Tibial nerve (tissue), 4 donors: ENCODE results near the gene ZSCAN2. TPM values are rescaled to one million over a fixed set of nuclear protein-coding genes. Genes with fewer than 3 reads are reported as not detected.
"Not testable (repeated sequence)": the region's sequence is repeated elsewhere in the genome, so short reads cannot be mapped to it uniquely, and the experiment has no call there.

Experiments used
- DNase-seq, 2 donors: peaks; one replicate each; pipeline ENCODE4 v3.0.0-alpha.2; 2019; ENCODE audit warnings: low spot score in 2 of 2
- H3K27ac ChIP-seq, 4 donors: fragments of 200-600 bp; sonication (generic) in 3 of 4; one replicate each; pipeline ENCODE4 v1.5.1; 2017 to 2019; ENCODE audit warnings: mild to moderate bottlenecking in 1 of 4
- H3K27me3 ChIP-seq, 2 donors: fragments of 200-600 bp; sonication (generic) in 1 of 2; one replicate each; pipeline versions ENCODE4 v1.5.1 to v1.6.0; 2017 to 2019
- H3K36me3 ChIP-seq, 3 donors: fragments of 200-600 bp; sonication (generic); one replicate each; pipeline ENCODE4 v1.5.1; 2018 to 2019
- H3K4me1 ChIP-seq, 4 donors: fragments of 200-600 bp; sonication (generic) in 3 of 4; one replicate each; pipeline ENCODE4 v1.5.1; 2017 to 2019
- H3K4me3 ChIP-seq, 4 donors: fragments of 200-600 bp; sonication (generic) in 3 of 4; one replicate each; pipeline ENCODE4 v1.5.1; 2017 to 2019; ENCODE audit warnings: mild to moderate bottlenecking in 1 of 4, moderate library complexity in 1 of 4
- H3K9me3 ChIP-seq, 4 donors: fragments of 200-600 bp; sonication (generic) in 3 of 4; one replicate each; pipeline ENCODE4 v1.5.1; 2017 to 2019
- CTCF ChIP-seq, 5 experiments: fragments of 200-600 bp in 3 of 5; fragments of 450-650 bp in 2 of 5; sonication (generic) in 3 of 5; IDR thresholded peaks; one replicate each; pipeline ENCODE4 v1.5.1; 2016 to 2019; ENCODE audit warnings: antibody characterized with exemption in 5 of 5, mild to moderate bottlenecking in 3 of 5, moderate library complexity in 2 of 5
- EP300 ChIP-seq, 2 donors: sonication (generic); formaldehyde crosslinking; IDR thresholded peaks; one replicate each; pipeline ENCODE4 v1.6.1; 2017; ENCODE audit warnings: antibody characterized with exemption in 2 of 2, mild to moderate bottlenecking in 1 of 2
- POLR2A ChIP-seq, 2 donors: fragments of 450-650 bp; IDR thresholded peaks; one replicate each; pipeline ENCODE4 v1.6.1; 2017; ENCODE audit warnings: antibody characterized with exemption in 2 of 2, mild to moderate bottlenecking in 2 of 2, moderate library complexity in 2 of 2
- WGBS, 2 donors: methylation state at CpG; one replicate each; pipeline ENCODE4 v1.1.5; 2018; 5-methylcytosine and 5-hydroxymethylcytosine counted together
- total RNA-seq, 4 donors: library from RNA; depleted of rRNA; stranded (reverse); fragments of >200 nt; gene quantifications; one replicate each; pipeline ENCODE4 v1.1.0, GENCODE V29; 2016

Gene ZSCAN2
- total RNA-seq, 4 donors from 2014 or later, result 4.1 to 7.2 (median 5.2) TPM

- H3K9me3 ChIP-seq, result no peaks in the 10 kb centered on the region
- DNase-seq, result no peak
- 73 to 74% methylated on average over 3 of the region's 3 CpGs for WGBS, 2 donors
- H3K4me3 ChIP-seq, result no peak overlapping the region
- no peak overlapping the region for H3K27ac ChIP-seq
- H3K36me3 ChIP-seq, result peaks cover 0 to 68% (median 6%) of the 10 kb centered on the region in 3 donors
- TF ChIP-seq POLR2A (IDR thresholded peaks at IDR 0.05) (no peak), CTCF (IDR thresholded peaks at IDR 0.05) (no peak), EP300 (IDR thresholded peaks at IDR 0.05) (no peak)
- no peaks in the 10 kb centered on the region for H3K27me3 ChIP-seq
- H3K4me1 ChIP-seq, result peaks cover 0 to 25% (median 4%) of the 10 kb centered on the region in 4 donors
Measured at GRCh38 chr15:84638103-84638502, 37.3 kb downstream of the ZSCAN2 start.

GRCh38 chr15:84641871-84642270 is 41.1 kb downstream of the ZSCAN2 start:
- H3K36me3 ChIP-seq, result peaks cover 9 to 98% (median 14%) of the 10 kb centered on the region in 3 donors
- H3K27me3 ChIP-seq, H3K4me3 ChIP-seq, H3K9me3 ChIP-seq, DNase-seq, H3K27ac ChIP-seq, H3K4me1 ChIP-seq: not testable (repeated sequence)
- WGBS, 2 donors, result 87 to 98% methylated on average over 9 of the region's 9 CpGs

DNA sequence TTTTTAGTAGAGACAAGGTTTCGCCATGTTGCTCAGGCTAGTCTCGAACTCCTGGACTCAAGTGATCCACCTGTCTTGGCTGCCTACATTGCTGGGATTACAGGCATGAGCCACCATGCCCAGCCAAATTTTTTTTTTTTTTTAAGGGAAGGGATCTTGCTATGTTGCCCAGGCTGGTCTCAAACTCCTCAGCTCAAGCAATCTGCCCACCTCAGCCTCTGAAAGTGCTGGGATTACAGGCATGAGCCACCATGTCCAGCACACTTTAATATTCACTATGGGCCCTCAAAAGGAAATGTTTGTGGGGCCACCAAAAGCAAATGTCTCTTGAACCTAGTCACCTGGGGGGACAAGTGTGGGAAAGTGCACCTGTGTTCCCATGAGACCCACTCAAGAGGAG is 41.8 kb downstream of the ZSCAN2 start:
- H3K27ac ChIP-seq, DNase-seq, H3K4me3 ChIP-seq, H3K9me3 ChIP-seq, H3K27me3 ChIP-seq, H3K4me1 ChIP-seq: not testable (repeated sequence)
- peaks cover 9 to 99% (median 14%) of the 10 kb centered on the region in 3 donors for H3K36me3 ChIP-seq
- 69 to 71% methylated on average over 2 of the region's 2 CpGs for WGBS, 2 donors

GRCh38 chr15:84643838-84644237 is 43.0 kb downstream of the ZSCAN2 start:
- no peak for DNase-seq
- peaks cover 9 to 99% (median 14%) of the 10 kb centered on the region in 3 donors for H3K36me3 ChIP-seq
- TF ChIP-seq EP300 (IDR thresholded peaks at IDR 0.05) (no peak), CTCF (IDR thresholded peaks at IDR 0.05) (no peak), POLR2A (IDR thresholded peaks at IDR 0.05) (no peak)
- WGBS, 2 donors, result 87 to 90% methylated on average over 6 of the region's 6 CpGs
- H3K4me1 ChIP-seq, result peaks cover 0 to 5% (median 1%) of the 10 kb centered on the region in 4 donors
- H3K9me3 ChIP-seq, result no peaks in the 10 kb centered on the region
- H3K27ac ChIP-seq, result no peak overlapping the region
- no peak overlapping the region for H3K4me3 ChIP-seq
- H3K27me3 ChIP-seq, result no peaks in the 10 kb centered on the region

DNA sequence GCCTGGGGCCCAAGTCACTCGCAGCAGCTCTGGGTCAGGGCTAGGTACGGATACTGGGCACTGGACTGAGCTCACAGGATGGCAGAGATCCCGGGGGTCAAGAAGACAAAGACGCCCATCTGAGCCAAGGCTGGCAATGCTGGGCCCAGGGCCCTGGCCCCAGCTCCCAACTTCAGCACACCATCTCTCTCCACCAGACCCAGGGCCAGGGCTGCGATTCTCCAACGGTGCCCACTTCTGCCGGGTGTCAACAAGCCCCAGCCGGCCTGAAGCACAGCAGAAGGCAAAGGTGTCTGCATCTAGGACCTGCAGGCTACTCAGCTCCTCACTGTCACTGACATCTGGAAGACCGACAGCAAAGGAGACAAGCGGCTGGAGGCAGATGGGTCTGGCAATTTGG is 44.7 kb downstream of the ZSCAN2 start:
- TF ChIP-seq EP300 (IDR thresholded peaks at IDR 0.05) (no peak), CTCF (IDR thresholded peaks at IDR 0.05) (no peak), POLR2A (IDR thresholded peaks at IDR 0.05) (no peak)
- Histone ChIP-seq H3K9me3 (no peaks in the 10 kb centered on the region), H3K36me3 (peaks cover 12 to 99% (median 17%) of the 10 kb centered on the region in 3 donors), H3K4me3 (no peak overlapping the region), H3K4me1 (peaks cover 0 to 19% (median 4%) of the 10 kb centered on the region in 4 donors), H3K27me3 (no peaks in the 10 kb centered on the region), H3K27ac (no peak overlapping the region)
- DNase-seq, result no peak
- WGBS, 2 donors, result 95 to 96% methylated on average over 10 of the region's 10 CpGs

GRCh38 chr15:84645997-84646396 is 45.2 kb downstream of the ZSCAN2 start:
- no peak for DNase-seq
- no peaks in the 10 kb centered on the region for H3K9me3 ChIP-seq
- peaks cover 0 to 19% (median 4%) of the 10 kb centered on the region in 4 donors for H3K4me1 ChIP-seq
- no peak overlapping the region for H3K27ac ChIP-seq
- H3K27me3 ChIP-seq, result no peaks in the 10 kb centered on the region
- no peak for TF ChIP-seq POLR2A (IDR thresholded peaks at IDR 0.05)
- TF ChIP-seq EP300 (IDR thresholded peaks at IDR 0.05), result no peak
- no peak for TF ChIP-seq CTCF (IDR thresholded peaks at IDR 0.05)
- H3K4me3 ChIP-seq, result no peak overlapping the region
- H3K36me3 ChIP-seq, result peaks cover 12 to 99% (median 17%) of the 10 kb centered on the region in 3 donors
- WGBS, 2 donors, result 93 to 95% methylated on average over 10 of the region's 10 CpGs
